IMR-90 (cell line): ENCODE results near the gene KYAT1.

Experiments used
- POLR2A ChIP-seq: IDR thresholded peaks from 2 replicates; pipeline ENCODE4 v1.6.1; 2012; ENCODE audit warnings: mild to moderate bottlenecking, low read depth, low read length
- RCOR1 ChIP-seq: IDR thresholded peaks from 2 replicates; pipeline ENCODE4 v1.6.1; 2012; ENCODE audit warnings: mild to moderate bottlenecking, low read length, improper control_type of control experiment; ENCODE audit not compliant: insufficient replicate concordance
- TF ChIP-seq, protein P1 (sequence below): conservative IDR thresholded peaks from 2 replicates; pipeline ENCODE4 v1.5.1; 2012; ENCODE audit warnings: mild to moderate bottlenecking, low read depth, low read length, improper control_type of control experiment

DNA sequence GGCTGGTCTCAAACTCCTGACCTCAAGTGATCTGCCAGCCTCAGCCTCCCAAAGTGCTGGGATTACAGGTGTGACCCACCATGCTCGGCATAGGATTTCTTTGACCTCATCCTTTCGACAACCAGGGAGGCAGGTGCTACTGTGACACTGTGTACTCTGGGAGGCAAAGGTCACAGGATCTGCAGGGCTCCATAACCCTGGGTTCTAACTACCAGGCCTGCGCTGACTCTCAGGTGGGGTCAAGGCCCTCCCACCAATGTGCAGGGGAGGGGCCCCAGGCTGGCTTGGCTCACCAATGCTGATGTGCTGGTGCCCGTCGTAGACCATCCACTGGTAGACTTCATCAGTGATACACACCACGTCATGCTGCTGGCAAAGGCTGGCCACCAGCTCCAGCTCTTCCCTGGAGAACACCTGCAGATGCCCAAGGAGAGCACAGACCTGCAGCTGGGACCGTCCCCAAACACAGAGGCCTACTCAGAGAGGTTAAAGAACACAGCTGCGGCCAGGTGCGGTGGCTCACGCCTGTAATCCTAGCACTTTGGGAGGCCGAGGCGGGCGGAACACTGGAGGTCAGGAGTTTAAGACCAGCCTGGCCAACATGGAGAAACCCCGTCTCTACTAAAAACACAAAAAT is 45.1 kb downstream of the KYAT1 start:
- TF ChIP-seq, protein P1, sequence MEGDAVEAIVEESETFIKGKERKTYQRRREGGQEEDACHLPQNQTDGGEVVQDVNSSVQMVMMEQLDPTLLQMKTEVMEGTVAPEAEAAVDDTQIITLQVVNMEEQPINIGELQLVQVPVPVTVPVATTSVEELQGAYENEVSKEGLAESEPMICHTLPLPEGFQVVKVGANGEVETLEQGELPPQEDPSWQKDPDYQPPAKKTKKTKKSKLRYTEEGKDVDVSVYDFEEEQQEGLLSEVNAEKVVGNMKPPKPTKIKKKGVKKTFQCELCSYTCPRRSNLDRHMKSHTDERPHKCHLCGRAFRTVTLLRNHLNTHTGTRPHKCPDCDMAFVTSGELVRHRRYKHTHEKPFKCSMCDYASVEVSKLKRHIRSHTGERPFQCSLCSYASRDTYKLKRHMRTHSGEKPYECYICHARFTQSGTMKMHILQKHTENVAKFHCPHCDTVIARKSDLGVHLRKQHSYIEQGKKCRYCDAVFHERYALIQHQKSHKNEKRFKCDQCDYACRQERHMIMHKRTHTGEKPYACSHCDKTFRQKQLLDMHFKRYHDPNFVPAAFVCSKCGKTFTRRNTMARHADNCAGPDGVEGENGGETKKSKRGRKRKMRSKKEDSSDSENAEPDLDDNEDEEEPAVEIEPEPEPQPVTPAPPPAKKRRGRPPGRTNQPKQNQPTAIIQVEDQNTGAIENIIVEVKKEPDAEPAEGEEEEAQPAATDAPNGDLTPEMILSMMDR: no peak
- TF ChIP-seq RCOR1 (no peak), POLR2A (no peak)
